Raji (cell line): Measurements from ENCODE around the gene IQCE.

Experiments used
- POLR2A ChIP-seq: IDR thresholded peaks from 2 replicates; pipeline ENCODE4 v1.6.1; 2011; ENCODE audit warnings: low read depth, low read length, control low read depth; ENCODE audit not compliant: insufficient read depth

The IQCE gene

GRCh38 chr7:2660359-2661095, 101.7 kb downstream of the IQCE start:
- TF ChIP-seq POLR2A: no peak

- TF ChIP-seq POLR2A: no peak
Measured at GRCh38 chr7:2661096-2661449, 102.3 kb downstream of the IQCE start.

GRCh38 chr7:2661602-2662272, 103.0 kb downstream of the IQCE start:
- no peak for TF ChIP-seq POLR2A

- TF ChIP-seq POLR2A: no peak
Measured at GRCh38 chr7:2662273-2663120, 103.7 kb downstream of the IQCE start.

- TF ChIP-seq POLR2A: no peak
Measured at GRCh38 chr7:2663121-2663886, 104.5 kb downstream of the IQCE start.

GRCh38 chr7:2663960-2664359, 105.2 kb downstream of the IQCE start:
- TF ChIP-seq POLR2A: no peak
